ENCODE measurements around the gene ANHX.
"Not testable (repeated sequence)": the region's sequence is repeated elsewhere in the genome, so short reads cannot be mapped to it uniquely, and the experiment has no call there.

DNA sequence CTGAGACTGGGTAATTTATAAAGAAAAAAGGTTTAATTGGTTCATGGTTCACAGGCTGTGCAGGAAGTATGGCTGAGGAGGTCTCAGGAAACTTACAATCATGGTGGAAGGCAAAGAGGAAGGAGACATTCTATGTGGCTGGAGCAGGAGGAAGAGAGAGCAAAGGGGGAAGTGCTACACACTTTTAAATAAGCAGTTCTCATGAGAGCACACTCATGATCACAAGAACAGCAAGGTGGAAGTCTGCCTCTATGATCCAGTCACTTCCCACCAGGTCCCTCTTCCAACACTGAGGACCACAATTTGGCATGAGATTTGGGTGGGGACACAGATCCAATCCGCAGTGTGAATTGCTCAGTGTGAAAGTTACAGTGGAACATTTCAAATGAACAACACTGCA lies 20.2 kb upstream of the ANHX start:
- TF ChIP-seq, protein P1, sequence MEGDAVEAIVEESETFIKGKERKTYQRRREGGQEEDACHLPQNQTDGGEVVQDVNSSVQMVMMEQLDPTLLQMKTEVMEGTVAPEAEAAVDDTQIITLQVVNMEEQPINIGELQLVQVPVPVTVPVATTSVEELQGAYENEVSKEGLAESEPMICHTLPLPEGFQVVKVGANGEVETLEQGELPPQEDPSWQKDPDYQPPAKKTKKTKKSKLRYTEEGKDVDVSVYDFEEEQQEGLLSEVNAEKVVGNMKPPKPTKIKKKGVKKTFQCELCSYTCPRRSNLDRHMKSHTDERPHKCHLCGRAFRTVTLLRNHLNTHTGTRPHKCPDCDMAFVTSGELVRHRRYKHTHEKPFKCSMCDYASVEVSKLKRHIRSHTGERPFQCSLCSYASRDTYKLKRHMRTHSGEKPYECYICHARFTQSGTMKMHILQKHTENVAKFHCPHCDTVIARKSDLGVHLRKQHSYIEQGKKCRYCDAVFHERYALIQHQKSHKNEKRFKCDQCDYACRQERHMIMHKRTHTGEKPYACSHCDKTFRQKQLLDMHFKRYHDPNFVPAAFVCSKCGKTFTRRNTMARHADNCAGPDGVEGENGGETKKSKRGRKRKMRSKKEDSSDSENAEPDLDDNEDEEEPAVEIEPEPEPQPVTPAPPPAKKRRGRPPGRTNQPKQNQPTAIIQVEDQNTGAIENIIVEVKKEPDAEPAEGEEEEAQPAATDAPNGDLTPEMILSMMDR (conservative IDR thresholded peaks at IDR 0.05), result not testable (repeated sequence)
- not testable (repeated sequence) for TF ChIP-seq ZFX (IDR thresholded peaks at IDR 0.05)

Data from C4-2B (cell line).